ENCODE measurements around the gene GRM4. TPM values are rescaled to one million over a fixed set of nuclear protein-coding genes. Genes with fewer than 3 reads are reported as not detected.

GRM4 gene
- polyA plus RNA-seq, 3 donors, result 0.03 to 0.26 TPM; not detected in 1

DNA sequence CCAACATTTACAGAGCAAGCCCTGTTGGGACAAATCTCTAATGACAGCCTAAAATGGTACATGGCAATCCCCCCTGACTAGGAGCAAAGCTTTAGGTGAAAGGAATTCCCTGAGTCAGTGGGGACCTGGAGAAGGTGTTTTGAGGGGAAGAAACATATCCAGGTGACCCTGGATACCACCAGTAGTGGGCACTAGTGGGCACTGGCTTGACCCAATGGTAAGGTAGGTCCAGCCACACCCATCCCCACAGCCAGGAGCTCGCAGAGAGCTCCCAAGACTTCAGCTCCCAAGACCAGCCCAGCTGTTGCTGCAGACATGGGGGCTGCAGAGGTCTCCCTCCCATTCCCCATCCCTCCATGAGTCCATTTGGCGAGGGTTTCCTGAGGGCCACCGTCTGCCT, 19.5 kb downstream of the GRM4 start:
- WGBS, 3 donors, result 40 to 45% (median 43%) methylated on average over 3 of the region's 3 CpGs
- H3K27ac ChIP-seq (ENCODE audit: low read depth, low read length), result no peak overlapping the region

DNA sequence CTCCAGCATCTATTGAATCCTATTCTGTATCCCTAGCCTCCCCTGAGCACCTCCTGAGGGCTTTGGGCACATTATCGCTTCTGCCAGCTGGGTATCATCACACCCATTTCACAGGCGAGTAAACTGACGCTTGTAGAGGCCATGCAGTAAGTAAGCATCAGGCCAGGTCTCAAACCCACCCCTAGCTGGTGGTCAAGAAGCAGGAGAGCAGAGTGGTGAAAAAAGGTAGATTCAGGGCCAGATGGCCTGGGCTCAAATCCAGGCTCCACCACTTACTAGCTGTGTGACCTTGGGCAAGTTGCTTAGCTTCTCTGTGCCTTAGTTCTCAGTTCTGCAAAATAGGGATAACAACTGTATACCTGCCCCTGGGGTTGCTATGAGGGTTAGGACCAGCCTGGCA, 19.9 kb downstream of the GRM4 start:
- WGBS, 3 donors, result 84 to 88% (median 86%) methylated on average over 3 of the region's 3 CpGs
- H3K27ac ChIP-seq (ENCODE audit: low read depth, low read length), result no peak overlapping the region

DNA sequence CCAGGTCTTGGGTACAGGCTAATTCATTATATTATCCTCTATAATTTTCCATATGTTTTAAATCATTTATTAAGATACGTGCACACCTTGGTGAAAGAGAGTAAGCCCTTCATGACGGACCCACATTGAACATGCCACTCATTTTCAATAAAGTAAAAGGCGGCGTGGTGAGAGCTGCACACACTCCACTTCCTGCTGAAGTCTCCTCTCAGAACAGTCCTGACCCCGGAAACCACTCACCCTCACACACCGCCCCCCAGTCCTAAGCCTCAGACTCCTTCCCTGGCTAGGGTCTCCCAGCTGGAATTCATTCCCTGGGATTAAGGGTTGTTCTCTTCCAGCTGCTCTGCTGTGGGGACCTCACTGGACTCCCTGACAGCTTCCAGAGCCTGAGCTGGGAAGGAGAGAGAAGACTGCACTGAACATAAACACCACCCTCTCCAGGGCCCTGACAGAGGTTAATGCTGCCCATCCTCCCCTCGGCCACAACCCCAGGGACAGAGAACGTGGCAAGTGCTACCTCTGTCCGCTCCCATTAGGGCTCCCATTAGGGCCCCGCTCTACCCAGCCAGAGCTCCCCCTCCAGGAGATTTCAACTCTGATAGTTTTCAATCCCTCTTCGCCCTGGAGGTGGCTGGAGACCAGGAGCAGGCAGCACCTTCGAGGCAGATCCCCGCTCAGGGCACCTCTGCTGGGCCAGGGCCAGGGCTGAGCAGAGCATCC, 24.8 kb downstream of the GRM4 start:
- WGBS, 3 donors, result 42 to 50% (median 47%) methylated on average over 13 of the region's 13 CpGs
- no peak overlapping the region for H3K27ac ChIP-seq (ENCODE audit: low read depth, low read length)

DNA sequence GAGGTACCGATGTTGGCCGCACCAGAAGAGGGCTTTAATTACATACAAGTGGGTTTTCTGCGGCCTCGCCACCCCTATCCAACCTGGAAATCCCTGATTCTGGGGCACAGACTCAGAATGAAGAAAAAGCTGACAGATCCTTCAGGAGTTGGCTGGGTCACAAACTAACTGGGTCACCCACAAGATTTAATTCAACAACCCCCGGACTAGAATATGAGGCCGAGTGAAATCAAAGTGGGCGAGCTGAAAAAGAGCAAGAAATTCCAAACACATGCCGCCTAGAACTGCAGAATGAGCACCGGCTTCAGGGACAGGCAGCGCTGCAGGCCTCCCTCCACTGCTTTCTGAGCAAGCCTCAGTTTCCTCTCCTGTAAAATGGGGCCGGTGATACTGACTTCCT, 30.0 kb downstream of the GRM4 start:
- no peak overlapping the region for H3K27ac ChIP-seq (ENCODE audit: low read depth, low read length)
- 87 to 88% (median 88%) methylated on average over 11 of the region's 11 CpGs for WGBS, 3 donors

DNA sequence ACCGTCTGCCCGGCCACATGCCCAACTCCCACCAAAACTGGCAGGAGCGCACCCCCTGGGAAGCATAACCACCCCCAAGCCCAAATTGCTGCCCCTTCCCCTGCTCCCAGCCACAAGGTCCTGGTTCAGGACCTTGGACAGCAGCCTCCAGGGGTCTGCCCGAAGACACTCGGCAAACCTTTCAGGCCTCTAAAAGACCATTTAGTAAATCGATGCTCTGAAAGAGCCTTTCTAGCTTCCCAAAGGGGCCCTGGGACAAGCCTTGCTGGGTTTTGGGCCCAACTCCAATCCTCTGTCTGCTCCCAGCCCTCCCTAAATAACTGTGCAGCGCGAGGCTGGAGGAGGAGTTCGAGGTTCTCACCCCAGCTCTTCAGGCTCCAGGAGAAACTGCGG, 30.5 kb downstream of the GRM4 start:
- 32 to 38% (median 33%) methylated on average over 10 of the region's 10 CpGs for WGBS, 3 donors
- no peak overlapping the region for H3K27ac ChIP-seq (ENCODE audit: low read depth, low read length)

DNA sequence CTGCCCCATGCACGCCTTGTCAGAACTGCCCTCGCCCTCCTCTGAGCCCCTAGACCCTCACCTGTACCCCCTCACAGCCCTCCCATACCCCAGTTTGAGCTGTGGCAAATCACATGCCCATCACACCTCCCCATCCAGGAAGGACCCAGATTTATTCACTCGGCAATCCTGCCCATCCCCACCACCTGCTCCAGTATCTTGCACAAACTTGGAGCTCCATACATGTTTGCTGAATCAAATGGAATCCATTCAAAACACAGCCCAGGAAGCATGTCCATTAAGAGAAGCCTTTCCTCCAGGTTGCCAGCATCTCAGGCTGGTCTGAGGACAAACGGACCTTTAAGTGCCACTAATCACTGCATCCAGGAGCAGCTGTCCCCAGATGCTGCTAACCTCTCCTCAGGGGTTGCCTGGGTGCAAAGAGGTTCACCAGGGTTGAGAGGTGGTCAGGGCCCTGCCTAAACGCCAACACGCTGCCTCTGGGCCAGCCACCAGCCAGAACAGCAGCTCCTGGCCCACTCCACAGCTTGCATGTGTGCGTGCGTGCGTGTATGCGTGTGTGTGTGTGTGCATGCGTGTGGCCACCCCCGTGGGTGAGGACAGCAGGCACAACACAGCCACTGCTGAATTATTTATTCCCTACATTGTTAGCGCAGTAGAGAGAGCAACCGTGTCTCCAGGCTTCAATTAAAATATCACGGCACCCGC, 31.0 kb downstream of the GRM4 start:
- no peak overlapping the region for H3K27ac ChIP-seq (ENCODE audit: low read depth, low read length)
- WGBS, 3 donors, result 54 to 66% (median 65%) methylated on average over 16 of the region's 16 CpGs

DNA sequence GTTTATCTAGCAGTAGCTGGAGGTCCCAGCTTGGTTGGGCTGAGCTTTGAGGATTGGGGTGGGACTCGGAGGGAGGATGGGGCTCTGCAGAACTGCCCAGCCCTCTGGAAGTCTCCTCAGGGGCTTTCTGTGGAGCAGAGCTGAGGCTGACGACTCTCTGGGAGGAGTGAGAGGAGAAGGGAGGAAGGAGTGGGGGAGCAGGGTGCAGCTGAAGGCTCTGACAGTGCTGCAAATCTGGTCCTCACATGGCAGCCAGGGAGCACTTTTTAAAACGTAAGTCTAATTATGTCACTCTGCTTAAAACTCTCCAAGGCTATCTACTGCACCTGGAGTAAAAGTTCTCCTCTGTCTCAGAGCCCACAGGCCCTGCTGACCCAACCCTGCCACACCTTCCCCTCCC, 32.4 kb downstream of the GRM4 start:
- 21 to 56% (median 44%) methylated on average over 3 of the region's 3 CpGs for WGBS, 3 donors
- H3K27ac ChIP-seq (ENCODE audit: low read depth, low read length), result no peak overlapping the region

DNA sequence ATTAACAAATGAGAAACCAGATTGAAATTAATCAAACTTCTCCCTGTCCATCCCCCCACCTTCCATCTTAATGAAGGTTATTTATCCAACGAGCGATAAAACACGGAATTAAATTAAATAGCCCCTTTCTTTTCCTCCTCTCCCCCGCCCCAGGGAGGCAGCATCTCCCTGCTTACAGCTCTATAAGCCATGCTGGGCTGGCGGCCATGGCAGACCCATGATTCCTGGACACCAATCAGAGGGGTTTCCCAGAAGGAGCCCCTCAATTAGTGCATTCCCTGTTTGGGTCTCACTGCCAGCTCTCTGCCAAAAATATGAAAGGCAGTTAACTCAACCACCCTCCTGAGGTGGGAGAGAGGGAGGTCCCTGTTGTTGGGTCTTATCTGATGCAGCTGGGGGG, 33.8 kb downstream of the GRM4 start:
- WGBS, 3 donors, result 53 to 61% (median 55%) methylated on average over 5 of the region's 5 CpGs
- H3K27ac ChIP-seq (ENCODE audit: low read depth, low read length), result no peak overlapping the region

DNA sequence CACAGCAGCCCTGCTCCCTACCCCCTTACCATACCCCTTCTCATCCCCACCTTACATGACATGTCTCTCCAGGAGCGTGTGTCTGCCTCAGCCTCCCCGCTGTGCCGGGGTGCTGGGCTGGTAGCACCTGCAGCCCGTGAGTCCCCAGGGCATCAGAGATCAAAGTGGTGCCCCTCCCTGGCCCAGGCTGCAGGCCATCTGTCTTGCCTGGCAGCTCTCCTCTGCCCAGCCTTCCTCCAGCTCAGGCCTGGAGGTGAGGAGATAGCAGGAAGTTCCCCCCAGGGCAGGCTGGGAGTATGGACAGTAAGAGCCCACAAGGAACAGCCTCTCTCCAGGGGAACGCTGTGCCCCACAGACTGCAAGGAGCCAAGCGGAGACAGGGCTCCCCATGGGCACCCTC, 35.3 kb downstream of the GRM4 start:
- WGBS, 3 donors, result 58 to 77% (median 71%) methylated on average over 6 of the region's 6 CpGs
- no peak overlapping the region for H3K27ac ChIP-seq (ENCODE audit: low read depth, low read length)

DNA sequence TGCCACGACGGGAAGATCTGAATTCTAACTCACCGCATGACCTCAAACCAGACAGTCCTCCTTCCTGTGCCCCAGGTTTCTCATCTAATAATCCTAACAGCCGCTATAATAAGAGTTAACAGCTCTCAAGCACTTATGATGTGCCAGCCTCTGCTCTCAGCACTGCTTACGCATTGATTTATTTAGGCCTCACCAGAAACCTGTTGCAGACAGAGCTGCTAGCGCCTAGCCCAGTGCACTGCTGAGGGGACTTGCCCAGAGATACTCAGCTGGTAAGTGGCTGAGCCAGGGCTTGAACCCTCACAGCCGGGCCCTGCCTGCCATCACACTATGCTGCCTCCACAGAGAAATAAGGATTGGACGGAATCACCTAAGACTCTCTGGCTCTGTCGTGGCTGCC, 37.7 kb downstream of the GRM4 start:
- no peak overlapping the region for H3K27ac ChIP-seq (ENCODE audit: low read depth, low read length)
- 72 to 80% (median 77%) methylated on average over 9 of the region's 9 CpGs for WGBS, 3 donors

DNA sequence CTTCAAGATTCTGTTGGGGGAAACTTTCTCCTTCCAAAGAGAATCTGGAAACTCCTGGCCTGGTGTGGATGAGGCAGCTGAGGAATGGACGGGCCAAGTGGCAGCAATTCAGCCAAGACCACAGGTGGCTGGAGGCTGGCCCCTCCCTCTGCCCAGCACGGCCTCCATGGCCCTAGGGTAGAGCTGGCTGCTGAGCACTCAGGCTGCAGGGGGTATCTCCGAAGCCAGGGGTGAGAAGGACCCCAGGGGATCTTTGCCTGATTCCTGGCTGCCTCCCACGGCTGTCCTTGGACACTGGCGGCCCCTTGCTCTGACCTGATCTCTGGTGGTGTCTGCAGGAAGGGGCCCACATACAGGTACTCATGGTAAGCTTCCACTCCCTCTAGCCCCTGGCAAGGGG, 39.0 kb downstream of the GRM4 start:
- WGBS, 3 donors, result 45 to 69% (median 64%) methylated on average over 5 of the region's 5 CpGs
- H3K27ac ChIP-seq (ENCODE audit: low read depth, low read length), result no peak overlapping the region

DNA sequence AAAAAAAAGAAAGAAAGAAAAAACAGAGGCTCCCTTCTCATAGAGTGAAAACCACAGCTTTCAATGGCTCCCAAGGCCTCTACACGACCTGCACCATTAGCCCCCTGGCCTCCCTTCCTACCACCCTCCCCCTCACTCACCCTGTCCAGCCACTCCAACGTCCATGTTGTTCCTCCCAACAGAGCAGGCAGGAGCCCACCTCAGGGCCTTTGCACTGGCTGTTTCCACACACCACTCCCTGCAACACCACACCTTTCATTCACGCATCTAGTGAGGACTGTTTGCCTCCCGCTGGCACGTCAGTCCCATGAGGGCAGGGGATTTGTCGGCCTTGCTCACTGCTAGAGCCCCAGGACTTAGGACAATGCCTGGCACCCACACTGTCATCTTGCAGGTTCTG, 39.5 kb downstream of the GRM4 start:
- WGBS, 3 donors, result 70 to 76% (median 76%) methylated on average over 6 of the region's 6 CpGs
- H3K27ac ChIP-seq (ENCODE audit: low read depth, low read length), result no peak overlapping the region

DNA sequence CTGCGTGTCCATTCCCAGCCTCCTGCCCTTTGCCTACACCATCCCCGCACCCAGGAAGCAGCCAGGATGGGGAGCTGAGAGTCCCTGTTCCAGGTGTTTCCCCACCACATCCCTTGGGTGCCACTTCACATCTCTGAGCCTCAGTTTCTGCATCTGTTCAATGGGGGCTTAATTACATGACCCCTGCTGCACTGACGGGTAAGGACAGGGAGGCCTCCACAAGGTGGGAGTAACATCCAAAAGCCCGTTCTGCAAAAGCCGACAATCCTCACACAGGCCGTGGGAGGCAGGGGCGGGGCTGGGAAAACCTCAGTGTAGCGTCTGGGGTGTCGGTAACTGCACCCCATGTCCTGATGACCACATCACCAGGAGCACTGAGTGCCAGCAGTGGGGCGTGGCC, 41.3 kb downstream of the GRM4 start:
- H3K27ac ChIP-seq (ENCODE audit: low read depth, low read length), result no peak overlapping the region
- 75 to 79% (median 77%) methylated on average over 10 of the region's 10 CpGs for WGBS, 3 donors

DNA sequence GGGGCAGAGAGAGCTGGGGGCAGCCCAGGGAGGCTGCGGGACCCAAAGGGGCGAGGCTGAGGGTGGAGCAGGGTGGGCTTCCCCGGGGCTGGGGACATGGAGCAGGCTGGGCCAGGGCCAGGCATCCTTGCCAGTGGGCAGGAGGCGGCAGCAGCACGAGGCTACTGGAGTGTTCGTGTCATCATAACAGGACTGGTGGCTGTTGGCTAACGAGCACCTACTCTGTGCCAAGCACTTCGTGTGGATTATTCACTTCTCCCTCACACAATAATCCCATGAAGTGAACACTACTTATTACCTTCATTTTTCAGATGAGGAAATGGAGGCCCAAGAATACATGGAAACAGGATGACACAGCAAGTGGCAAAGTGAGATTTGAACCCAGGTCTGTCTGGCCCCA, 41.7 kb downstream of the GRM4 start:
- no peak overlapping the region for H3K27ac ChIP-seq (ENCODE audit: low read depth, low read length)
- 61 to 75% (median 73%) methylated on average over 8 of the region's 8 CpGs for WGBS, 3 donors

DNA sequence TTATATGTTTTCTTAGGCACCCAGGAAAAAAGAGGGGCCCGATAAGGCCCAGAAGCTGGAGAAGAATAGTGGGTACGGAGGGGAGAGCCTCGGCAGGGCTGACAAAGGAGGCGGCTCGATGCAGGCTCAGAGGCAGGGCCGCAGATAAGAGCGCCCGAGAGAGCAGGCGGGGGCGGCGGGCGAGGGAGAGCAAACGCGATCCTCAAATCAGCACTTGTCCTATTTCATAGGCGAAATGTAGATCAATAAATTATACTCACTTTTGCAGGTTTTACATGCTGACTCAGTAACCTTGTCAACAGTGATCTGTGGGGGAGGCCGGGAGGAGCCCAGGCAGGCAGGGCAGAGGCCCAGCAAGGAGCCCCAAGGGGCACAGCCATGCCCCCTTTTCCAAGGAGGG, 42.6 kb downstream of the GRM4 start:
- no peak overlapping the region for H3K27ac ChIP-seq (ENCODE audit: low read depth, low read length)
- 50 to 76% (median 65%) methylated on average over 16 of the region's 16 CpGs for WGBS, 3 donors

DNA sequence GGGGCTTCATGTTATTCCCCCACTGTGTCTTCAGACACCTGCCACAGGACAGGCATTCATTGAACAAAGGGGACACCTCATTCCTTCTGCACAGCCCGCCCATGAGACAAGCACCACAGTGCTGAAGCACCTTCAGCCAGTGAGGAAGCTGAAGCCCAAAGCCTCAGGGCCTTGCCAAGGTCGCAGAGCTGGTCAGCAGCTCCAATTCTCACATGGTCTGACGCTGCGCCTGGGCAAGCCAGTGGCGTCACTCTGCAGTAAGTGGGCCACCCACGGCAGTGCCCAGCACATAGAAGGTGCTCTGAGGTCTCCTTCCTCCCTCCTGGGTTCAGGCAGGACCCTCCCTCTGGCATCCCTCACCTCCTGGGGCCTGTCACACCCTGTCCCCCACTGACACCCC, 43.2 kb downstream of the GRM4 start:
- no peak overlapping the region for H3K27ac ChIP-seq (ENCODE audit: low read depth, low read length)
- 60 to 85% (median 75%) methylated on average over 6 of the region's 6 CpGs for WGBS, 3 donors

DNA sequence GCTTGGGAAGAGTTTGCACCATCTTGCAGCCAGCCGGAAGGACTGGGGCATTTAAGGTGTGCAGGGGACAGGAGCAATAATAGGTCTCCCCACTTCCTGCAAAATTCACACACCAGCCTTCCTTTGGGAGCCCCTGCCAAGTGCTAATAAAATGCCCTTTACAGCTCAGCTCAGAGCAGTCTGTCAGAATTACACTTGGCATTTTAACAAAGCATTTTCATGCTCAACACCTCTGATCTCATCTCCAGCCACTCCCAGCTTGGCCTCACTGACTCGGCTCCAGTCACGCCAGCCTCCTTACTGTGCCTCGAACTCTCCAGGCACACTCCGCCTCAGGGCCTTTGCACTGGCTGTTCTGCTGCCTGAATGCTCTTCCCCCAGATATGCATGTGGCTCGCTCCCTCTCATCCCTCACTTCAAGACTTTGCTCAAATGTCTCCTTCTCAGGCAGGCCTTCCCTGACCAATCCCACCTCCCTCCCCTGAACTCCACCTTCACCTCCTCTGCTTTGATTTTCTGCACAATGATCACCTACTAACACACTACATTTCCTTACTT, 43.7 kb downstream of the GRM4 start:
- 88 to 90% (median 89%) methylated on average over 6 of the region's 6 CpGs for WGBS, 3 donors
- no peak overlapping the region for H3K27ac ChIP-seq (ENCODE audit: low read depth, low read length)

DNA sequence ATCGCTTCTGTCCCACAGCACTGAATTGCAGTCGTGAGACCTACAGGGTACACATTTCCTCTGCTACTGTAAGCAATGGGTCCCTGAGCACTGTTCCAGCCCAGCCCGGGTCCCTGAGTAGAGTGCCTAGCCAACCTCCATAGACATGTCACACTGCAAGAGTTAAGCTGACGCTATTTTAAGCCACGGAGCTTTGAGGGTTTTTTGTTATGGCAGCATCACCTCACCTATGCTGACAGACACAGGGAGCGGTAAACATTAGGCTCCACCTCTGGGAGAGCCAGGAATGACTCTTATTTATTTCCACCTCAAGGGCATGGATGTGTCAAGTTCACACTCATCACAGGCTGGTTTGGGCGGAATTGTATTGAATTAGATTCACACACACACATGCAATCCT, 45.1 kb downstream of the GRM4 start:
- no peak overlapping the region for H3K27ac ChIP-seq (ENCODE audit: low read depth, low read length)
- WGBS, 3 donors, result 89 to 92% (median 90%) methylated on average over 7 of the region's 7 CpGs

DNA sequence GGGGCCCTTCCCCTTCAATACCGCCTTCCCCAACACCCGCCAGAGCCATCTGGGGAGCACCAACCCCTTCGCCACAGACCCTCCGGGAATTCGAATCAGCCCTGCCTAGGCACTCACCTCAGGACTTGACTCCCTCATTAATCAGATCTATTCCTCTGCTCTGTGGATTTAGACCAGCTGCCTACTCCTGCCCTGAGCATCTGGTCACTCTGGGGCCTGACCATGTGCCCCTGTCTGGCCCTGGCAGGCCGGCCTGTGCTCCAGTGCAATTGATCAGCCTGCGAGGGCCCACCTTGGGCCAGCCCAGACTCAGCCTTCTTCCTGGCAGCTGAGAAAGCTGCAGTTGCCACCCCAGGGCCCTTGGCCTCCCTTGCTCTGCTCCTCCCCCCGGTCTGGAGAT, 46.0 kb downstream of the GRM4 start:
- 85 to 93% (median 88%) methylated on average over 8 of the region's 8 CpGs for WGBS, 3 donors
- H3K27ac ChIP-seq (ENCODE audit: low read depth, low read length), result no peak overlapping the region
